NOMO-1 treated with DMSO at 0.1 percent for 48 hours (cell line): ENCODE measurements around the gene RAP1B.

Experiments
- DNase-seq: peaks from one replicate; lab custom pipeline; 2025; ENCODE audit not compliant: unreplicated experiment; lab: John Stamatoyannopoulos, UW

The RAP1B gene

DNA sequence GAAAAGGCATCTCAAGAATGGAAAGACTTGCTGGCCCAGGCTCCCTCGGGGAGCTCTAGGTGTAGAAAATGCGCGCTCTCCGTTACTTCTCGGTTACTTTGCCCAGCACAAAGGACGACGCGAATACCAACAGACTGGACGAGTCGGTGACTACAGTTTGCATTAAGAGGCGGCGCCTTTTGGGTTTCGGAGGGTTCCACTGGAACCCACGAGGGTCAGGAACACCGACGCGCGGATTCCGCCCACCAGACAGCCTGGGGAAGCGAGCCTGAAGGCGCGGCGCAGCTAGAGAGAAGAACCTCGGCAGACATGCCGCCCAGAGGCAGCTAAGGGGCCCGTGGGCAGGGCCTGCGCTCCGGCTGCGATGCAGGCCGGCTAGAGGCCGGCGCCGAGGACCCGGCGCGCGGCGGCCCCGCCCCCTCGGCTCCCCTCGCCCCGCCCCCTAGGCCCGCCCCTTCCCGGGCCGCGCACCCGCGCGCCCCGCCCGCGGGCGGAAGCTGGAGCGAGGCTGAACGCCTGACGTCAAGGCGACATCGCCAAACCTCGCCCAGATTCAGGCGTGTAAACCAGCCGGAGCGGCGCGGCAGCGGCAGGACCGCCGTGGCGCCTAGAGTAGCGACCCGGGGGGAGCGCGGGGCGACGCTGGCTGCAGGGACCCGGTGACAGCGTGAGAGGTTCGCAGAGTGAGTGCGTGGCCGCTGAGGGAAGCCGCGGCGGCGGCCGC is at the start of gene RAP1B:
Gene RAP1B, plus strand, starts transcription at position 530 of the 724 bp plus-strand sequence. CDS start 37,826 bp downstream, outside the sequence.
- DNase-seq = peak; percentile 83

DNA sequence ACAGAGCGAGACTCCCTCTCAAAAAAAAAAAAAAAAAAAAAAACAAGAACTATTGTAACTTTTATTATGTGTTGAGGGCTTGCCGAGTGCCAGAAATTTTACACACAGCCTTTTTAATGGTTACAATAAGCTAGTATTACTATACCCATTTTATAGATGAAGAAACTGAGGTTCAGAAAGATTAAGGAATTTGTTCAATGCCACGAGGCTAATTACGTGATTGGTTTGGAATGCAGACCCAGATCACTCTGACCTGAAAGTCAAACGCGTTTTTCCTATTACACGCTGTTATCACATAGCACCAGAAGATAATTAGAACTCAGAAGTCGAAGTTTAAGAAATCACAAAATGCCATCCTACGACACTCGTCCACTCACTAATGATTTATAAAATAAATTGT is 48.9 kb upstream of the RAP1B start:
- no peak for DNase-seq

DNA sequence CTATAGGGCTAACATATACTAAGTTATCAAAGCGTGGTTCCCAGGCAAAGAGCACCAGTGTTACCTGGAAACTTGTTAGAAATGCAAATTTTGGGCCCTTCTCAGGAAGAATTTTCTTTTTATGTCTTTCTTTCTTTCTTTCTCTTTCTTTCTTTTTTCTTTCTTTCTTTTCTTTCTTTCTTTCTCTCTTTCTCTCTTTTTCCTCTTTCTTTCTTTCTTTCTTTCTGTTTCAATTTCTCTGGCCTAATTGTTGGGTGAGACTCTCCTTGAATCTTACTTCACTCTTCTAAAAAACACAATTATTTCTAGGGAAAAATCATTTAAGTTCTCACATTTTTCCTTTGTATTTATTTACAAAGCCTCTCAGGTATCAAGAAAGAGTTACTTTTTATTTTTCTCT is 46.5 kb upstream of the RAP1B start:
- DNase-seq = no peak

DNA sequence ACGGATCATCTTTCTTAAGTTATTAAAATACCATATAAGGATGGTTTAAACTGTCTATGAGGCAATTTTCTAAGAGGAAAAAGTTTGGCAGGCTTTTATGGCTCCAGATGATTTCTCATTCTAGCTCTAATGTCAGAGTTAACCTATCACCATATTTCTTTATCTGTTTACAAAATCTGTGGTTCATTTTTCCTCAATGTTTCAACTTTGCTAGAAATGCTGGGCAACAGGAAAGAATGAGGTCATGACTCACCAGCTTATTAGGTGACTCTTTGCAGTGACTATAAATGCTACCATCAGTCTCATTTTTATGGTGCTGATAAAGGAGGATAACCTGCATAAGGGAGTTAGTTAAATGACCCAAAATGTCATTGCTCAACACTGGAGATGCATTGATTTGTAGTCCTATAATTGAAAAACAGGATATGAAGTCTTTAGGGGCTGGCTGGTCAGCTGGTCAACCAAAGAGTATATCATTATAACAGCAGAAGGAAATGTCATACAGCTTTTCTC is 45.3 kb upstream of the RAP1B start:
- DNase-seq = peak; percentile 36

DNA sequence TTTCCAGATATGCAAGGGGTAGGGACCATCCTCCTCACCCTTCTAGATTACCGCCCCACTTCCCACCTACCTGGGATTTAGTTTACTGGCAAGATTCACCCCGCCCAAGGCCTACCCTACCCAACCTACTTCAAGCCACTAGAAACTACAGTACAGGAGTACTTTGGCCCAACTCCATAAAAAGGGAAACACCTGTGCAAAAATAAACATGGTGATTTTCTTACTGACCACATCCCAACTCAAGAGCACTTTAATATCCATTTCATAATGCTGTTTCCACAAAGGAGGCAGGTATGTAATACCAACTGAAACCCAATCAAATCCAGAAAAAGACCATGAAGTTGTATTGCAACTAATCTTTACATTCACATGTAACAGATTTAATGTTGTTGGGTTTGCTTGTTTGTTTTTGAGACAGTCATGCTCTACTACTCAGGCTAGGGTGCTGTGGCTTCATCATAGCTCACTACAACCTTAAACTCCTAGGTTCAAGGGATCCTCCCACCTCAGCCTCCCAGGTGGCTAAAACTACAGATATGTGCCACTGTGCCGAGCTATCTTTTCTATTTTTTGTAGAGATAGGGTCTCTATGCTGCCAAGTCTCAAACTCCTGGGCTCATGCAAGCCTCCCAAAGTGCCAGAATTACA is 41.7 kb upstream of the RAP1B start:
- DNase-seq = no peak

DNA sequence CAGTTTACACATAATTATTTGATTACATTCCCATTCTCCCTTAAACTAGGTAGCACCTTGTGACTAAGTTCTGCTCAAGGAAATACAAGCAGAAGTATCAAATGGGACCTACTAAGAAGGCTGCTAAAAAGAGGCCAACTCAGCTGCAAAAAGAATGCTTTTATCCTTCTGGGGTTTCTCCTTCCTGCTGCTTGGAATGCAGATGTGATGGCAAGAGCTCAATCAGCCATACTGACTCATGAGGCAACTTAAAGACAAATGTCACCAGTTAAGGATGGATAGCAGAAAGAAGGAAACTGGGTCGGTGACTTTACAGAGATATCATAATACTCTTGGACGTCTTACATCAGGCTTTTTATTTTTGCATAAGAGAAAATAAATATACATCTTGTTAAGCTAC is 38.0 kb upstream of the RAP1B start:
- DNase-seq = no peak

DNA sequence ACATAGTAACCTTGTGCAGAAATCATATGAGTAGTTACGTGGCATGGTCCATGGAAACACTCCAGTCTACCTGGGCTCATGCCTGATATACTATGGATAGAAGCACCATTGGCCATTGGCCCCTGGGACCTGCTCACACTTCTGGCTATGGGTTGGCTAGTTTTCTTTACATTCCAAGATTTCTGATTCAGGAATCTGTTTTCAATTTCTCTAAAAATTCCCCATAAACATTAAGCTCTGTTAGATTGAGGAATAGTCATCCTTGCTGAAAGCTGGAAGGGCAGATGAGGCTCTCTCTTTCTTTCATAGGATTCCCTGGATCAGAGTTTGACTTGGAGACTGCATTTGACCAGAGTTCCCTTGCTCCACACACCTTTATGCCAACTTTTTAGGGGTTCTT is 37.3 kb upstream of the RAP1B start:
- no peak for DNase-seq

DNA sequence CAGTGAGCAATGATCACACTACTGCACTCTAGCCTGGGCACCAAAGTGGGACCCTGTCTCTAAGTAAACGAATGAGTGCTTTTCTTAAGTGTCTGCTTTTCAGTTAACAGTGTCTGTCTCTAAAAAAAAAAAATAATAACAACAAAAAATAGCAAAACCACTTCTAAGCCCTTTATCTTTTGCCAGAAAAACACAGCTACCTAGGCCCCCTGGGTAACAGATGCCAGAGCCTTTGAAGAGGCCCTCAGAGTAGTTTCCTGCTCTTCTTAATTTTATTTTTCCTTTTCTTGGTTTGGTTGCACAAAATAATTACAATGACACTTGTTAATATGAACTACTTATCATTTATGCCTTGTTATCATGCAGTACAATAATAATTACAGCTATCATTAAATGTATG is 32.8 kb upstream of the RAP1B start:
- DNase-seq = no peak

DNA sequence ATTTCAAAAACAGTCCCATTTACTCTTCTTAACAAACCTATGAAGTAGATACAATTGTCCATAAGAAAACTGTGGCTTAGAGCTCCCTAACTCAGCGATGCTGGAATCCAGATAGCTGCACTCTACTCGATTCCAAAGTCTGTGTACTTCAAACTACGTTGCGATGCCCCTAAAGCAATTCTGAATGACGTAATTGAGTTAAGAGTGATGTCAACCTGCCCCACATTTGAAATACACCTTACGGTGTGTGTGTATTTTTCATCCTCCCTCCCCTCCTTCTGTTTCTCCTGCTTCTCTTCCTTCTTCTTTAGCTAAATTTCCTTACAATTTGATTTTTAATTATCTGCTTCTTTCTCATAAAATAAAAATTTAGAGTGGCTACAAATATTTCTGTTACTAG is 31.9 kb upstream of the RAP1B start:
- DNase-seq = no peak

DNA sequence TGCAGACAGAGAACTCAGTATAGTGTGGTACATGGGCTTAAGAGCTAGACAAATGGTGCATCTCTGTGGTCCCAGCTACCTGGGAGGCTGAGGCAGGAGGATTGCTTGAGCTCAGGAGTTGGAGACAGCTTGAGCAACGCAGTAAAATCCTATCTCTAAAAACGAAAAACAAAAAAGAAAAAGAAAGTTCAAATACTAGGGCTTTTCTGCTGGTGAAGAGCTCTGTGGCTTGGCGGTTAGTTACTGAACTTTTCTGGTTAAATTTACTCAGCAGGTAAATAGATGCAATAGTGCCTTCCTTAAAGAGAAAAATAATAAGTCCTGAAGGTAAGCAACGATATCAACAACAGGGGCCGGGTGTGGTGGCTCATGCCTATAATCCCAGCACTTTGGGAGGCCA is 31.4 kb upstream of the RAP1B start:
- no peak for DNase-seq

DNA sequence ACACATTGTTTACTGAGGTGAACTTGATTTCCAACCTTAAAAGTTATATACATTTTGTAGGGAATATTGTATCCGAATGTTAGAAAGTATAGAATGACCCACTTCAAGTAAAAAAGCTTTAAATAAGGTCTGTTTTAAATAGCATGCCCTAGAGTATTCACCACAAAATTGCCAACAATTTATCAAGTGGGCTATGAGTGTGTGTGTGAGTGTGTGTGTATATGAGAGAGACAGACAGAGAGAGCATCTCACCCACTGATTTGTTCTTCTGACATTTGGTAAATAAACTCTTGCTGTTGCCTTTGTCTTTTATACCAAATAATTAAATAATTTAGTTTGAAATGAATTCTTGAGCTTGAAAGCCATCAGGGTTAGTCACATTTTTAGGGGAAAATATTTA is 29.8 kb upstream of the RAP1B start:
- no peak for DNase-seq

DNA sequence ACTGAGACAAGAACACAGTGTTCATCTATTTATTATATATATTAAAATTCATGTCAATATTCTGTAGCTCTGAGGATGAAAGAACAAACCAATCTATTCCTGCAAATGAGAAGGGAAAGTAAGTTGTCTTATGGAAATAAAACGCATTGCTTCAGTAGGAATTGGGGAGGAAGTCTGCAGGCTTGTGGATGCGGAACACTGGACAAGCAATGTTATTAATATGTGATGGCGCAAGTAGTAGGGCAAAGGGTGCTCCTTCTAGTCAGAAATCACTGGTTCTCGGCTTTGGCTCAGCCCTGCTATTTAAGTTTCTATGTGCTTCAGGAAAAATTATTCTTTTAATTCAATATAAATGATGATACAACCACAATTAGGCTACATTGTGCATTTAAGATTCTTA is 28.8 kb upstream of the RAP1B start:
- no peak for DNase-seq

DNA sequence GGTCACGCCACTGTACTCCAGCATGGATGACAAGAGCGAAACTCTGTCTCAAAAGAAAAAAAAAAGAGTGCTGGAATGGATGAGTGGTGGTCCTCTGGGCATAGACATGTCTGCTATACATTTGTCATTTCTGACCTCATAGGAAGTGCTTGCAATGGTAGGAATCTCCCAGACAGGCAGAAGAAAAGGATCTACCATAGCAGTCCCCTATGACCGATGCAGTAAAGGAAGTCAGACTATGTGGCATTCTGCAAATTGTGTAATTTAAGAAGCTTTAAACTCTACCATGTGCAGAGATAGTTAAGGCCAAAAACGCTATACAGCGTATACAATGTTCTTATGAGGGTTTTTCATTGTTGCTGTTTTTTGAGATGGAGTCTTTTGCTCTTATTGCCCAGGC is 24.7 kb upstream of the RAP1B start:
- no peak for DNase-seq

DNA sequence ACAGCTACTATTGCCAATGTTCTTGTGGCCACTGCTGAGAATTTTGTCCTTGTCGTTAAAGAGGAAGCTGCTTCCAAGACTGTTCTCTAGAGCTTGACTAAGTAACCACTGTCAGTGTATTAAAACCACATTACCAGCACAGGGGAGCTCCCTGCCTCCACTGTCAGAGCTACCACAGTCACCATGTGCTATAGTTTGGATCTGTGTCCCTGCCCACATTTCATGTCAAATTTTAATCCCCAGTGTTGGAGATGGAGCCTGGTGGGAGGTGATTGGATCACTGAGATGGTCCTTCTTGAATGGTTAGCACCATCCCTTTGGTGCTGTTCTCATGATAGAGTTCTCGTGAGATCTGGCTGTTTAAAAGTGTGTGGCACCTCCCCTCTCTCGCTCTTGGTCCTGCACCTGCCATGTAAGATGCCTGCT is 23.2 kb upstream of the RAP1B start:
- DNase-seq = peak; percentile 79

DNA sequence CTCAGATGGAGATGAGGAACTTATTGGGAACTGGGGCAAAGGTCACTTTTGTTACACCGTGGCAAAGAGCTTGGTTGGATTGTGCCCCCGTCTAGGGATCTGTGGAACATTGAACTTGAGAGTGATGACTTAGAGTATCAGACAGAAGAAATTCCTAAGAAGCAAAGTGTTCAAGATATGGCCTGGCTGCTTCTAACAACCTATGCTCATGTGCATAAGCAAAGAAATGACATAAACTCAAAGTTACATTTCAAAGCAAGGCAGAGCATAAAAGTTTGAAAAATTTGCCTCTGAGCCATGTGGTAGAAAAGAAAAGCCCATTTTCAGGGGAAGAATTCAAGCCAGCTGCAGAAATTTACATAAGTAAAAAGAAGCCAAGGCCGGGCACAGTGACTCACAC is 21.5 kb upstream of the RAP1B start:
- DNase-seq = no peak

DNA sequence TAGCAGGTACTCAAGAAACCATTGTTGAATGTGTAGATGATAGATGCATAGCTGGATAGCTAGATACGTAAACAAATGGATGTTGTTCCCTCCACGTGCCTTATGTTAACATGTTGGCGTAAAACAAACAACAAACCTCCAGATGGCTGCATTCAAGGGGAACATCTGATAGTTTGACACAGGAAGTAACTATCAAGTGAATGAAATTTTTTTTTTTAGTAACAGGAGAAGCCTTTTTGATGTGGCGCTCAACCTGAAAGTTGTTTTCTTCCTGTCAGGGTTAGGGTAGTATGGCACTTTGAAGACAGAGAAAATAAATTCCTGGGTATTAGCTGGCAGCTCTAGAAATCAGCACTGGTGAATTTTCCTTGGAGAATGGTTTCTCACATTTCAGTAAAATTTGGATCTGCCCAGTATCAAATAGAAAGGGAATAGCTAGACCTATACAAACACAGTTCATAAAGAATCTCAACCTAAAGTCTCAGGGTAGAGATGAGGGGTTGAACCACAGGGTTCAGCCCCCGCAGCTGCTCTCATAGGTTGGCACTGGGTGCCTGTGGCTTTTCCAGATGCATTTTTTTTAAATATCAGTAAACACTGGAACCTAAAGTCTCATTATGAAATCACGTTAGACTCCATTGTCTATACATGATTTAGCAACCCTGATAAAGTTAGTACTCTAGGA is 18.8 kb upstream of the RAP1B start:
- no peak for DNase-seq

DNA sequence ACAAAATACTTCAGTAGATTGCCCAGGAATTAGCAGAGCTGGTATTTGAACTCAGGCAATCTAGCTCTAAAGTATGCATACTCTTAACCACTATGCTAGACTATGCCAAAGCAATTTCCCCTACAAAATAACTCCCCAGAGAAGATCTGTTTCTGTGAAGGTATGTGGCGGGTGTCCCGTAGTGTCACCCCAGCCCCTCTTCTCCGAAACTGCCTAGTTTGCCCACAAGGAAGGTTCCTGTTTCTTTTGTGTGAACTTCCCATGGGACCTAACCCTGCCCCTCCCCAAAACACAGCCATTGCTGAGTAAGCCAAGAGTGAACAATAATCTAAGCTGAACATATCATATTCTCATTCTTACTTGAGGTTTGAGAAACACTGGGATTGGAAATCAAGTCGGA is 15.5 kb upstream of the RAP1B start:
- DNase-seq = no peak

DNA sequence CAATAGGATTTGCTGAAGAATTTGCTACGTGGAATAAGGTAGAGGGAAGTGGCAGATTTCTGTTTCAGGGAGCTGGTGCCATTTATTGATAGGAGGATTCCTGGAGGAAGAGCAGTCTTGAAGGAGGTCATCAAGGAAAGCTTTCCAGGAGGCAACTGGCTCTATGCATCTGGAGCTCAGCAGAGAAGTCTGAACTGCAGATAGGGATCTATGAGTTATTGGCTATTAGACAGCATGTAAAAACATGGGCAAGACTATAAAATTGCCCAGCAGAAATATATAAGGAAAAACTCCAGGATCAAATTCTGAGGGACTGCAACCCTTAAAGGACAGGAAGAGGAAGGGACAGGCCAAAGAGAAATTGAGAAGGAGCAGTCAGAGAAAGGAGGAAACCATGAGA is 8.9 kb upstream of the RAP1B start:
- DNase-seq = no peak

DNA sequence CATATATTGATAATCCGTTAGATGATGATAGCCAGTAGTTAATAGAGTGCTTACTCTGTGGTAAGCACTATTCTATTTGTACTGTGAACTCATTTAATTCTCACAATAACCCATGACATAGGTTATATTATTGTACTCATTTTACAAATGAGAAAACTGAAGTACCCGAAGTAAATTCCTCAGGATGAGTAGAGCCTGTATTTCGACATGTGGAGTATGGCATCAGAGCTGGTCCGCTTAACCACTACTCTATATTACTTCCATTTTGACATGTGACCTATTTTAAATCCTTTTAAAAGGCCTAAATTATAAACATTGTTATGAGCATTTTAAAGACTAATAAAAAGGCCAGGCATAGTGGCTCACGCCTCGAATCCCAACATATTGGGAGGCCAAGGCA is 8.0 kb upstream of the RAP1B start:
- DNase-seq = no peak

DNA sequence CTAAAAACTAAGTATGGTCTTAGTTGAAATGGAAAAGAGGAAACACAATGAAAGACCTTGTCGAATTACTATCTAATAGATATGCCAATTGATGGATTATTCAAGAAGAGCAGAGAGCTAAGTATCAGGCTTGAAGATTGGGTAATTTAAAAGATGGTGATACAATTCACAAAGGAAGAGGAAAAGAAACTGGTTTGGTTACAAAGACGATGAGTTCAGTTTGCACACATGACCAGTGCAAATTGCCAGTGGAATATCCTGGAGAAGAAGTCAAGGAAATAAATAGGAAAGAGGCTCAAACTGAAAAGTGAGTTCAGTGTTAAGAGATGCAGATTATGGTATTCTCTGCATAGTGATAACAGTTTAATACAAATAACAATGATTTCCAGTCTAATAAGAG is 2.5 kb upstream of the RAP1B start:
- DNase-seq = no peak

DNA sequence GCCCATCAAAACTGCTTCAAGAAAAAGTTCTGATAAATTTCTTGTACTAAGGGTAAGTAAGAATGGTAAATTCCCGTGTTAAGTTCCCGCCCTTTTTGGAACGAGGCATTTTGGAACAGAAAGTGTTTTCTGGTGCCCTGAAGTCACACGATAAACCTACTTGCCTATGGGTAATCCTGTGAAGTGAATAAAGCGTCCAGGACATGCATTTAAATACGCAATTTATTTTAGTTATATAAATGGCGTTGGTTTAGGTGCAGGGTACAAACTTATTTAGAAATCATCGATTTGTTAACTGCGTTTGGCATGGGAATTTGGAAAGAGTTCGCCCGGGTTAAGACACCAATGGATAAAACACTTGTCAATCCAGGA is 715 bp upstream of the RAP1B start:
- no peak for DNase-seq

DNA sequence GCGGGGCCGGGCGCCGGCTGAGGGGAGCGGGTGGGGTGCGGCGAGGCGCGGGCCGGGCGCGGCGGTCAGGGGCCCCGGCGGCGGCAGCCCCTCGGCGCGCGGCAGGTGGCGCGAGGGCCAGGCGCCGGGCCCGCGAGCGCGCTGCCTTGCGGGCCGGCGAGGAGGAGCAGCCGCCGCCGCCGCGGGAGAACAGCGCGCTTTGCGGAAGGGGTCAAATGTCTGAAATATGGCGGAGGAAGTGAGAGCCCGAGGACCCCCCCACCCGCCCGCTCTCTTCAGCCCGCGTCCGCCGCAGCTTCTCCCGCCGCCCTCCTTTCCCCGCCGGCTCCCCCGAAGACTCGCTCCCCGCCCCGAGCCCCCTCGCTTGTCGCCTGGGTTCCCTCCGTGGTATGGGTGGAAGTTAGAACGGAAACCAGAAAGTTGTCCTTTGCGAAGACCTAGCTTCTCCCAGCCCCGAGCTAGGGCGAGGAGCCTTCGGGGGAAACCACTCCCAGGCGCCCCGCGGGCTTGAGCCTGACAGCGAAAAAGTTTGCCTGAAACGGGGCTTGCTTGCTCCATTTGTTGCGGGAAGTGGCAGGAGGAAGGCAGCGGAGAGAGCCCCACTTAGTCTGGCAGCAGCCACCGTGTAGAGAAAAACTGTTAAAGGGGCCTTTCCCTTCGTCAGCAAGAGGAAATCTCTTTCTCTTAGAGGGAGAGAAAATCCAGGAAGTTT is 551 bp downstream of the RAP1B start:
- peak; percentile 72 for DNase-seq
